ENCODE results near the gene PPIF. TPM values are rescaled to one million over a fixed set of nuclear protein-coding genes. Genes with fewer than 3 reads are reported as not detected.

The PPIF gene
- total and polyA plus RNA-seq, 3 donors from 2014 or later: 80.1 to 106 (median 82.1) TPM

- Histone ChIP-seq H3K4me3 (no peak overlapping the region), H3K36me3 (ENCODE audit: low read depth, missing control alignments) (no peaks in the 10 kb centered on the region), H3K9me3 (no peaks in the 10 kb centered on the region), H3K27me3 (no peaks in the 10 kb centered on the region), H3K4me1 (peaks cover 24% of the 10 kb centered on the region), H3K27ac (no peak overlapping the region)
- intact Hi-C loops (cut with DNase I; ENCODE audit: low total_unique reads): no loop called here
- no peak for DNase-seq
- 53 to 59% methylated on average over 11 to 12 of the region's 12 CpGs for WGBS, 2 donors
- no peak for TF ChIP-seq POLR2A (IDR thresholded peaks at IDR 0.05)
- no peak for TF ChIP-seq CTCF (IDR thresholded peaks at IDR 0.05)
These were observed 662 bp upstream of the PPIF start for GRCh38 chr10:79346388-79347225.

- Histone ChIP-seq H3K27me3 (no peaks in the 10 kb centered on the region), H3K9me3 (no peaks in the 10 kb centered on the region), H3K4me3 (peak overlapping the region; percentile 85 to 87), H3K4me1 (peaks cover 24% of the 10 kb centered on the region), H3K27ac (peak overlapping the region; percentile 63 to 88), H3K36me3 (ENCODE audit: low read depth, missing control alignments) (no peaks in the 10 kb centered on the region)
- DNase-seq: peak; percentile 64
- TF ChIP-seq CTCF (IDR thresholded peaks at IDR 0.05) (peak in 1 of 3 experiments; percentile 9), POLR2A (IDR thresholded peaks at IDR 0.05) (no peak)
- WGBS, 2 donors: 7 to 27% methylated on average over 8 to 34 of the region's 34 CpGs
- intact Hi-C loops (cut with DNase I; ENCODE audit: low total_unique reads): no loop called here
These were observed 798 bp downstream of the PPIF start for GRCh38 chr10:79347894-79348639.

GRCh38 chr10:79348640-79348988, 1.3 kb downstream of the PPIF start:
- Histone ChIP-seq H3K4me3 (peak overlapping the region in 1 of 2 donors; percentile 85), H3K27me3 (no peaks in the 10 kb centered on the region), H3K4me1 (peaks cover 24% of the 10 kb centered on the region), H3K36me3 (ENCODE audit: low read depth, missing control alignments) (no peaks in the 10 kb centered on the region), H3K27ac (peak overlapping the region; percentile 63 to 88), H3K9me3 (no peaks in the 10 kb centered on the region)
- 44 to 68% methylated on average over 3 of the region's 3 CpGs for WGBS, 2 donors
- intact Hi-C loops (cut with DNase I; ENCODE audit: low total_unique reads): no loop called here
- TF ChIP-seq POLR2A (IDR thresholded peaks at IDR 0.05) (no peak), CTCF (IDR thresholded peaks at IDR 0.05) (no peak)
- DNase-seq: no peak

- Histone ChIP-seq H3K27ac (peak overlapping the region in 1 of 2 donors; percentile 63), H3K9me3 (no peaks in the 10 kb centered on the region), H3K27me3 (no peaks in the 10 kb centered on the region), H3K4me3 (no peak overlapping the region), H3K4me1 (peaks cover 24% of the 10 kb centered on the region), H3K36me3 (ENCODE audit: low read depth, missing control alignments) (no peaks in the 10 kb centered on the region)
- WGBS, 2 donors: 67 to 93% methylated on average over 4 to 6 of the region's 6 CpGs
- DNase-seq: peak; percentile 12
- intact Hi-C loops (cut with DNase I; ENCODE audit: low total_unique reads): no loop called here
- TF ChIP-seq CTCF (IDR thresholded peaks at IDR 0.05) (no peak), POLR2A (IDR thresholded peaks at IDR 0.05) (no peak)
These were observed 1.8 kb downstream of the PPIF start for GRCh38 chr10:79349072-79349491.

All from testis (tissue), 3 donors.